Tibial artery (tissue), 4 donors: ENCODE data around the gene TBX19.

ENCODE experiments used
- DNase-seq, 2 donors: peaks; one replicate each; pipeline ENCODE4 v3.0.0-alpha.2; 2019
- H3K27ac ChIP-seq, 2 donors: fragments of 200-600 bp; sonication (generic) in 1 of 2; 1 replicate in 1 of 2; 2 replicates in 1 of 2; pipeline ENCODE4 v1.5.1; 2018 to 2019; ENCODE audit warnings: mild to moderate bottlenecking in 1 of 2
- H3K27me3 ChIP-seq, 2 donors: fragments of 200-600 bp; sonication (generic) in 1 of 2; one replicate each; pipeline versions ENCODE4 v1.5.1 to v1.6.0; 2016 to 2019
- H3K36me3 ChIP-seq, 3 donors: fragments of 200-600 bp; sonication (generic) in 2 of 3; one replicate each; pipeline ENCODE4 v1.5.1; 2016 to 2019; ENCODE audit warnings: mild to moderate bottlenecking in 2 of 3
- H3K4me1 ChIP-seq, 4 donors: fragments of 200-600 bp; sonication (generic) in 2 of 4; 1 replicate in 3 of 4; 2 replicates in 1 of 4; pipeline ENCODE4 v1.5.1; 2016 to 2019
- H3K4me3 ChIP-seq, 2 donors: fragments of 200-600 bp; sonication (generic) in 1 of 2; 1 replicate in 1 of 2; 2 replicates in 1 of 2; pipeline ENCODE4 v1.5.1; 2018 to 2019; ENCODE audit warnings: mild to moderate bottlenecking in 2 of 2
- H3K9me3 ChIP-seq, 3 donors: fragments of 200-600 bp; sonication (generic) in 1 of 3; one replicate each; pipeline ENCODE4 v1.5.1; 2016 to 2019
- CTCF ChIP-seq, 2 experiments: fragments of 200-600 bp in 1 of 2; fragments of 450-650 bp in 1 of 2; IDR thresholded peaks; one replicate each; pipeline ENCODE4 v1.5.1; 2017 to 2019; ENCODE audit warnings: antibody characterized with exemption in 2 of 2, mild to moderate bottlenecking in 1 of 2, moderate library complexity in 1 of 2
- intact Hi-C: fragments of 100-400 bp; cut with DNase I; formaldehyde crosslinking; loops from one replicate; pipeline ENCODE4 v1.15.0; 2023; ENCODE audit warnings: low total_unique reads

The TBX19 gene

GRCh38 chr1:168298446-168298845 lies 17.8 kb downstream of the TBX19 start:
- no peak for DNase-seq
- Histone ChIP-seq H3K36me3 (peaks cover 0 to 17% (median 0%) of the 10 kb centered on the region in 3 donors), H3K9me3 (no peaks in the 10 kb centered on the region), H3K27ac (no peak overlapping the region), H3K27me3 (no peaks in the 10 kb centered on the region), H3K4me3 (no peak overlapping the region), H3K4me1 (no peaks in the 10 kb centered on the region)
- no peak for TF ChIP-seq CTCF (IDR thresholded peaks at IDR 0.05)
- intact Hi-C loops, result no loop called here

- H3K27ac ChIP-seq, result no peak overlapping the region
- H3K36me3 ChIP-seq, result peaks cover 0 to 13% (median 3%) of the 10 kb centered on the region in 3 donors
- intact Hi-C loops, result no loop called here
- TF ChIP-seq CTCF (IDR thresholded peaks at IDR 0.05), result no peak
- no peak for DNase-seq
- H3K4me1 ChIP-seq, result no peaks in the 10 kb centered on the region
- H3K4me3 ChIP-seq, result no peak overlapping the region
- H3K27me3 ChIP-seq, result no peaks in the 10 kb centered on the region
- no peaks in the 10 kb centered on the region for H3K9me3 ChIP-seq
Observed at GRCh38 chr1:168300626-168301025, 19.9 kb downstream of the TBX19 start.

- H3K4me1 ChIP-seq, result no peaks in the 10 kb centered on the region
- H3K27ac ChIP-seq, result no peak overlapping the region
- TF ChIP-seq CTCF (IDR thresholded peaks at IDR 0.05), result no peak
- no peaks in the 10 kb centered on the region for H3K9me3 ChIP-seq
- H3K4me3 ChIP-seq, result no peak overlapping the region
- DNase-seq, result no peak
- peaks cover 0 to 13% (median 9%) of the 10 kb centered on the region in 3 donors for H3K36me3 ChIP-seq
- H3K27me3 ChIP-seq, result no peaks in the 10 kb centered on the region
- intact Hi-C loops, result no loop called here
Observed at GRCh38 chr1:168301664-168302320, 21.1 kb downstream of the TBX19 start.

- H3K27me3 ChIP-seq, result no peaks in the 10 kb centered on the region
Observed at GRCh38 chr1:168303716-168304540, 23.3 kb downstream of the TBX19 start.

GRCh38 chr1:168304865-168305264 lies 24.2 kb downstream of the TBX19 start:
- no peak overlapping the region for H3K4me3 ChIP-seq
- DNase-seq, result no peak
- H3K9me3 ChIP-seq, result no peaks in the 10 kb centered on the region
- no peak overlapping the region for H3K27ac ChIP-seq
- no peaks in the 10 kb centered on the region for H3K4me1 ChIP-seq
- H3K27me3 ChIP-seq, result no peaks in the 10 kb centered on the region
- intact Hi-C loops, result no loop called here
- H3K36me3 ChIP-seq, result peaks cover 16 to 31% (median 20%) of the 10 kb centered on the region in 3 donors
- TF ChIP-seq CTCF (IDR thresholded peaks at IDR 0.05), result no peak

More at GRCh38 chr1:168303716-168304540, 23.3 kb downstream of the TBX19 start:
- Histone ChIP-seq H3K27ac (no peak overlapping the region), H3K4me1 (no peaks in the 10 kb centered on the region), H3K4me3 (no peak overlapping the region), H3K36me3 (peaks cover 11 to 24% (median 16%) of the 10 kb centered on the region in 3 donors), H3K9me3 (no peaks in the 10 kb centered on the region)
- no peak for TF ChIP-seq CTCF (IDR thresholded peaks at IDR 0.05)
- DNase-seq, result no peak
- intact Hi-C loops, result no loop called here
